ENCODE measurements around the gene MRPL2. TPM values are rescaled to one million over a fixed set of nuclear protein-coding genes. Genes with fewer than 3 reads are reported as not detected.

The MRPL2 gene
- total RNA-seq, 2 experiments from 2014 or later = 112 to 113 TPM

- H3K27me3 Mint-ChIP-seq = peaks cover 18% of the 10 kb centered on the region
- H3K4me1 Mint-ChIP-seq = peaks cover 3% of the 10 kb centered on the region
- H3K9me3 Mint-ChIP-seq = no peaks in the 10 kb centered on the region
- H3K36me3 Mint-ChIP-seq = no peaks in the 10 kb centered on the region
- no peak overlapping the region for H3K4me3 Mint-ChIP-seq
- DNase-seq = no peak
- H3K27ac Mint-ChIP-seq = no peak overlapping the region
These were observed 15.8 kb upstream of the MRPL2 start for GRCh38 chr6:43074847-43075669.

DNA sequence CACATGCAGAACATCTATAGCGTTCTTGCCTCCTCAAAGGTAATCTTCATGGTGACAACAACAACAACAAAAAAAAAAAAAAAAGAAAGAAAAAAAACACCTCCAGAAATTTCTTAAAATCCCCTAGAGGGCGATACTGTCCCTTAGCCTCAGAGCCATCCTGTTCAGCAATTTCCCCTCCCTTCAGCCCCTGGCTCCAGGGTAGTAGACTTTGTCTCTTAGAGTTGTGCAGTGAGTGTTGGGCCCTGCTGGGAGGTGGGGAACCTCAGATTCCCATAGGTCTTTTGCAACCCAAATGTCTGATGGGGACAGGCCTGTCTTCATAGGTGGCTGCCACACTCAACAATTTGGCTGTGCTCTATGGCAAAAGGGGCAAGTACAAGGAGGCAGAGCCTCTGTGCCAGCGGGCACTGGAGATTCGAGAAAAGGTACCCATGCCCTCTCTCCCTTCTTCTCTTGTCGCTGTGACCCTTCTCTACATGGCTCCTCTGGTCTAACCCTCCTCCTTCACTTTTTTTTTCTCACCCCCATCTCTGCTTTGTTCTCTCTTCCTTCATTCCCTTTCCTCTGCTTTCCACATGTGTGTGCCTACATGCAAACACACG is 10.9 kb upstream of the MRPL2 start:
- H3K36me3 Mint-ChIP-seq = no peaks in the 10 kb centered on the region
- H3K27me3 Mint-ChIP-seq = no peaks in the 10 kb centered on the region
- no peaks in the 10 kb centered on the region for H3K9me3 Mint-ChIP-seq
- H3K27ac Mint-ChIP-seq = no peak overlapping the region
- H3K4me1 Mint-ChIP-seq = no peaks in the 10 kb centered on the region
- no peak overlapping the region for H3K4me3 Mint-ChIP-seq
- no peak for DNase-seq

- Mint-ChIP-seq H3K27me3 (no peaks in the 10 kb centered on the region), H3K27ac (no peak overlapping the region), H3K4me1 (peaks cover 20% of the 10 kb centered on the region), H3K4me3 (no peak overlapping the region), H3K9me3 (no peaks in the 10 kb centered on the region), H3K36me3 (no peaks in the 10 kb centered on the region)
- no peak for DNase-seq
These were observed 3.6 kb upstream of the MRPL2 start for GRCh38 chr6:43062818-43063217.

GRCh38 chr6:43061861-43062260 is 2.6 kb upstream of the MRPL2 start:
- H3K36me3 Mint-ChIP-seq = no peaks in the 10 kb centered on the region
- H3K4me3 Mint-ChIP-seq = no peak overlapping the region
- peaks cover 23% of the 10 kb centered on the region for H3K4me1 Mint-ChIP-seq
- H3K27me3 Mint-ChIP-seq = no peaks in the 10 kb centered on the region
- no peaks in the 10 kb centered on the region for H3K9me3 Mint-ChIP-seq
- DNase-seq = no peak
- no peak overlapping the region for H3K27ac Mint-ChIP-seq

DNA sequence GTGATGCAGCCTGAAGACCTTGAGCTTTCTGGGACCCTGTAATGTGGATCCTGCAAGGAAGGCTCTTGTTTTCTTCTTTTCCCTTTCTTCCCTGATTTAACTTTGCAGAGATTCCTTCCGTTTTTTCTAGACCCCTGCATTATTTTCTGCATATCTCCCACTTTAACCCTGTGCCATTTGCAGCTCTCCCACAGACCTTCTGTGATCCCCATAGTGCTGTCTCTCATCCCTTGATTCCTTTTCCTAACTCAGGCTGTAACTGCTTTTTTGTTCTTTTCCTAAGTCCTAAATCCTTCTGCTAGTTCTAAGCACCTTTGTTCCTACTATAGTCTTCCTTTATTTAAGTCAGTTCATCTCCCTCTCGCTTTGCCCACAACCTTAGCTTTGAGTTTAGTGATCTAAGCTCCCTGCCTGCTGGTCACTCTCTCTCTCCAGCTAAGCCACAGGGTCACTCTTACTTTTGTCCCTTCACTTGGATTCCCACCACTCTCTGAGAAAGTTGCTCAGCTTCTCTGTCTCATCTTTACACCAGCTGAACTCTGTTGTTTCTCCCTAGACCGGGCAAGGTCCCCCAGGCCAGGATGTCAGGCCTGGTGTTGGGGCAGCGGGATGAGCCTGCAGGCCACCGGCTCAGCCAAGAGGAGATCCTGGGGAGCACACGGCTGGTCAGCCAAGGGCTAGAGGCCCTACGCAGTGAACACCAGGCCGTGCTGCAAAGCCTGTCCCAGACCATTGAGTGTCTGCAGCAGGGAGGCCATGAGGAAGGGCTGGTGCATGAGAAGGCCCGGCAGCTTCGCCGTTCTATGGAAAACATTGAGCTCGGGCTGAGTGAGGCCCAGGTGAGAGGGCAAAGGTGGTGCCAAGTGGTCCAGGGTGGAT is 1.8 kb upstream of the MRPL2 start:
- no peak for DNase-seq
- peaks cover 23% of the 10 kb centered on the region for H3K4me1 Mint-ChIP-seq
- H3K27ac Mint-ChIP-seq = no peak overlapping the region
- peaks cover 3% of the 10 kb centered on the region for H3K36me3 Mint-ChIP-seq
- no peaks in the 10 kb centered on the region for H3K9me3 Mint-ChIP-seq
- peak overlapping the region; percentile 81 for H3K4me3 Mint-ChIP-seq
- H3K27me3 Mint-ChIP-seq = no peaks in the 10 kb centered on the region

DNA sequence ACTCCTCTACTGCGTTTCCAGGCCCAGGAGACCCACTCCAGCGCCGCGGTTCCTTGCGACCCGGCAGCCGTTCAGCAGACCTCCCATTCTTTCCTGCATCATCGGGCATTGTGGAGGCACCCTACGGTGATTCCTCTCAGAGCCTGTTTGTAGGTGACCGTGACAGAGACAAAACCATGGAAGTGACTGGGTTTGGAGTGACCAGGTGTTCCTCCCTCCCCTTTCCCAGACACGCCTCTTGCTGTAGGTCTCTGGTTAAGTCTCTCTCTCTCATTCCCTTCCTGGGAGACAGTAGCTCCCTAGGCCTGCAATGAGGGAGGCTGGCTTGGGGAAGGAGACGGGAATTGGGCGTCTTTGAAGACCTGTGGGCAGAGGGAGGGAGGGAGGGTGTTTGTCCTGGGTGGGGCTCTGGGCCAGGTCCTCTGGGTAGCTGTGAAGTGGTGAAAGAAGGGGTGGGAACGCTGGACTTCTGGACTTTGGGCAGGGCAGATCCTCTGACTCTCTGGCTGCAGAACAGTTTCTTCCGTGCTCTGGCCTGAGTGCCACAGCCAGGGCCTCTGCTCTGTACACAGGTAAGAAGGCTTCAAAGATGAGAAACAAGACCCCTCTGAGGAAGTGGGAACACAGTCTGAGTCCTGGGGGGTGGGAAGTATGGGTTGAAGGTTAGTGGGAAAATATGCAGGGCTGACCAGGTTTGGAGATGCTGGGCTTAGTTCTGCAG is 960 bp upstream of the MRPL2 start:
- DNase-seq = no peak
- Mint-ChIP-seq H3K36me3 (peaks cover 3% of the 10 kb centered on the region), H3K27me3 (no peaks in the 10 kb centered on the region), H3K9me3 (no peaks in the 10 kb centered on the region), H3K4me3 (peak overlapping the region; percentile 81), H3K4me1 (peaks cover 23% of the 10 kb centered on the region), H3K27ac (peak overlapping the region; percentile 92)

DNA sequence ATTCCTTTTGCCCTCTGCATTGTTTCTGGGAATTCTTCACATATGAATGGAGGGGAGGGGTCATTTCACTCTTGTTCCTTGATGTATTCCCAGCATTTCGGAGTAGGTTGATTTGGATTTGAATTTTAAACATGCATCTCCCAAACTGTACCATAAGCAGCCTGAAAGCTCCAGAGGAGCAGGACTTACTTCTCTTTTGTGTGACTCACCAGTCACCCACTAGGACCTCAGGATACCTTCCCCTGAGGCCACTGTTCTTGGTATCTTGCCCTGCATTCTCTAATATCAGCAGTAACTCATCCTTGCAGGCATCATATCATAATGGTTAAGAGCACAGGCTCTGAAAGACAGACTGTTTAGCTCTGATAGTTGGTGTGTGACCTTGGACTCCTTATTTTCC is 703 bp downstream of the MRPL2 start:
- no peak for DNase-seq
- H3K27ac Mint-ChIP-seq = peak overlapping the region; percentile 92
- H3K36me3 Mint-ChIP-seq = peaks cover 8% of the 10 kb centered on the region
- H3K4me3 Mint-ChIP-seq = peak overlapping the region; percentile 81
- no peaks in the 10 kb centered on the region for H3K27me3 Mint-ChIP-seq
- no peaks in the 10 kb centered on the region for H3K9me3 Mint-ChIP-seq
- H3K4me1 Mint-ChIP-seq = peaks cover 29% of the 10 kb centered on the region

DNA sequence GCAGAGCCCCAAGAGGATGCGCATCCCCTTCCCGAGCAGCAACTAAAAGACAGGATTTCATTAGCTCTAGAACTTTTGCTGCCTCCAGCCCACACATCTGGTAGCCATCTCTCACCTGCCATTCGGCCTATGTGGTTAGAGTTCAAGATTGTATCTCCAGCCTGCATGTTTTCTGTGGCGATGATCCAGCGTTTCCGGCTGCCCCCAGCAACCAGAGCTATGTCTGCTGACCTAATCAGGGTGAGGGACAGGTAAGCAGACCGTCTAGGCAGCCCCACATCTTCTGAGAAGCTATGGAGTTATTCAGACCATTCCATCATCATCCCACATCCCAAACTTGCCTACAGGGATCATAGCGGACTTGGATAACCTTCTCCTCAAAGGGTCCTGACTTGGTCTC is 3.3 kb downstream of the MRPL2 start:
- DNase-seq = no peak
- H3K27ac Mint-ChIP-seq = no peak overlapping the region
- H3K9me3 Mint-ChIP-seq = no peaks in the 10 kb centered on the region
- peaks cover 11% of the 10 kb centered on the region for H3K36me3 Mint-ChIP-seq
- H3K4me3 Mint-ChIP-seq = no peak overlapping the region
- peaks cover 47% of the 10 kb centered on the region for H3K4me1 Mint-ChIP-seq
- H3K27me3 Mint-ChIP-seq = no peaks in the 10 kb centered on the region

DNA sequence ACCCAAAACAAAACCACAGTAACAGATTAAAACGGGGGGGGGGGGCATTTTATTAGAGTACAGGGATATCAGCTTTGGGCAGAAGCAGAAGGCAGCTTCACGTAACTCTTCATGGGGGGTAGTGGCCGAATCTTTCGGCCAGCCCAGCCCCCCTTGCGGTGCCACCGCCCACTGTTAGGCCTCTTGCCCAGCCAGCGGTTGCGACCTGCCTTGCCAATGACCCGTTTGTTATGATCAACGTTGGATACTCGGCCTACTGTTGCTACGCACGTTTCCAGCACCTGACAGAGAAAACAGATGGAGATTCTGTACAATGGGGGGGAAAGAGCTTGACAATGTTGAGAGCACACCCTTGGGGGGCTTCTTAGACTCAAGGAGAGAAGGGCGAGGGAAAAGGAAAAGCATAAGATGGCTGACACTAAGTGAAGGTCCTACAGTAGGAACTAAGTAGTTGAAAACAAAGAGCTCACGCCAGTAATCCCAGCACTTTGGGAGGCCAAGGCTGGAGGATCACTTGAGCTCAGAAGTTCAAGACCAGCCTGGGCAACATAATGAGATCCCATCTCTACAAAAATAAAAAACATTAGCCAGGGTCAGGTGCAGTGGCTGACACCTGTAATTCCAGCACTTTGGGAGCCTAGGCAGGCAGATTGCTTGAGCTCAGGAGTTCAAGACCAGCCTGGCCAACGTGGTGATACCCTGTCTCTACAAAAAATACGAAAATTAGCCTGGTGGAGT is 4.9 kb downstream of the MRPL2 start:
- Mint-ChIP-seq H3K27ac (peak overlapping the region; percentile 93), H3K9me3 (no peaks in the 10 kb centered on the region), H3K36me3 (peaks cover 15% of the 10 kb centered on the region), H3K4me3 (peak overlapping the region; percentile 98), H3K27me3 (no peaks in the 10 kb centered on the region), H3K4me1 (peaks cover 40% of the 10 kb centered on the region)
- DNase-seq = no peak

DNA sequence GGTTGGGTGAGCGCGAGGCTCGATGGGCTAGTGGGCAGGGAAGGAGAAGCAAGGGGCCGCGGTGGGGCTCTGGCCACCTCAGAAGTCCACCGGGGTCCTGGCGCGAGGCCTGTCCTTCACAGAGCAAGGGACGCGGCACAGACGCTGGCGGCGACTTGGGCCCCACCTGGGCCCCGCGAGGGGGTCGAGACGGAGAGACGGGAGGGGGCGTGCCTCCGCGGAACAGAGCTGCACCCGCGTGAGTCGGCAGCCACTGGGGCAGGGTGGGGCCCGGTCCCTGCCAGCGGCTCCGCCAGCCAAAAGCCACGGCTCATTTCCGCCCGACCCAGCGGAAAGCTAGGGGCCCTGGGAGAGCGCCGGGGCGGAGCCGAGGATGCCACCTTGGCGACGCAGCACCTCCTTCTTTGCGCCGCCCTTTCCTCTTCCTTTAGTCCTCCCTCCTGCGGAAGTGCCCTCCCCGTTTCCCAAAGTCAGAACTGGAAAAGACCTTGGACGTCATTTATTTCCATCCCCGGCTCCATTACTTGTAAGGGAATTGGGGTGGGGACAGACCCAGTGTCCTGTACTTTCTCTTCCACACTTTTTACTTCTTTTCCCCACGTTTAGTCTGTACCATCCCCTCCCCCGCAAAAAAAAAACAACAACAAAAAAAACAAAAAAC is 5.6 kb downstream of the MRPL2 start, which contains the start of gene CUL7:
Gene CUL7, minus strand, starts transcription at position 307 of the 661 bp plus-strand sequence. CDS start 1,063 bp downstream, outside the sequence.
- H3K36me3 Mint-ChIP-seq = peaks cover 15% of the 10 kb centered on the region
- H3K9me3 Mint-ChIP-seq = no peaks in the 10 kb centered on the region
- peak within 1 kb of the TSS; percentile 93 for H3K27ac Mint-ChIP-seq
- DNase-seq = peak; percentile 93
- peak within 1 kb of the TSS; percentile 98 for H3K4me3 Mint-ChIP-seq
- no peaks in the 10 kb centered on the region for H3K27me3 Mint-ChIP-seq
- peaks cover 40% of the 10 kb centered on the region for H3K4me1 Mint-ChIP-seq

- H3K9me3 Mint-ChIP-seq = no peaks in the 10 kb centered on the region
- no peaks in the 10 kb centered on the region for H3K27me3 Mint-ChIP-seq
- peaks cover 15% of the 10 kb centered on the region for H3K36me3 Mint-ChIP-seq
- DNase-seq = no peak
- H3K4me3 Mint-ChIP-seq = peak overlapping the region; percentile 98
- H3K27ac Mint-ChIP-seq = peak overlapping the region; percentile 93
- peaks cover 33% of the 10 kb centered on the region for H3K4me1 Mint-ChIP-seq
These were observed 6.2 kb downstream of the MRPL2 start for GRCh38 chr6:43052842-43053544.

- Mint-ChIP-seq H3K27me3 (no peaks in the 10 kb centered on the region), H3K9me3 (no peaks in the 10 kb centered on the region), H3K4me1 (peaks cover 28% of the 10 kb centered on the region), H3K36me3 (peaks cover 15% of the 10 kb centered on the region), H3K27ac (peak overlapping the region; percentile 93), H3K4me3 (peak overlapping the region; percentile 98)
- no peak for DNase-seq
These were observed 6.9 kb downstream of the MRPL2 start for GRCh38 chr6:43052225-43052841.

DNA sequence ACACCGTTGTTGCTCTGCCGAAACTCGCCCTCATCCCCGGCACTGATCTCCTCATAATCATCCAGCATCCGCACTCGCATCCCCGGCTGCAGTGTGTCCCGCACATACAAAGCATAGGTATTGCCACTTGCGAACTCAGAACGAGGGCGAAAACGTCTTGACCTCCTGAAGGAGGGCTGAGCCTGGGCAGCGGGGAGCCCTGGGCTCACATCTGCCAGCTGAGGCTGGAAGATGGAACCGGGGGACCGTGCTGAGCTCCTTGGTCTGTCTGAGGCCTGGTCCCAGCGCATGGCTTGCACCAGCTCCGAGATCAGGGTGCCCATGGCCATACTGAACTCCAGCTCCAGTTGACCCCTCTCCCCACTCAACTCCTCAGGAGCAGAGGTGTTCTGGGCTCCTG is 8.3 kb downstream of the MRPL2 start:
- peaks cover 28% of the 10 kb centered on the region for H3K4me1 Mint-ChIP-seq
- H3K36me3 Mint-ChIP-seq = peaks cover 12% of the 10 kb centered on the region
- H3K4me3 Mint-ChIP-seq = no peak overlapping the region
- H3K27ac Mint-ChIP-seq = no peak overlapping the region
- no peaks in the 10 kb centered on the region for H3K27me3 Mint-ChIP-seq
- H3K9me3 Mint-ChIP-seq = no peaks in the 10 kb centered on the region
- DNase-seq = no peak
